GM10266 (cell line): ENCODE results near the gene MBD6.
A peak's percentile ranks its signal among the peaks of the same experiment; 100 is the strongest.

ENCODE experiments used
- DNase-seq: peaks from one replicate; pipeline ENCODE4 v3.0.0; 2012; ENCODE audit errors: extremely low spot score
- CTCF ChIP-seq: IDR thresholded peaks from 2 replicates; pipeline ENCODE4 v1.5.1; 2012; ENCODE audit warnings: mild to moderate bottlenecking, low read depth; ENCODE audit not compliant: control insufficient read depth, insufficient read depth; ENCODE audit errors: missing control alignments

MBD6 gene

GRCh38 chr12:57483466-57483865, 39.2 kb upstream of the MBD6 start:
- no peak for TF ChIP-seq CTCF
- DNase-seq = no peak

GRCh38 chr12:57485695-57486094, 36.9 kb upstream of the MBD6 start:
- TF ChIP-seq CTCF = no peak
- DNase-seq = no peak

- DNase-seq = no peak
- no peak for TF ChIP-seq CTCF
Observed at GRCh38 chr12:57487055-57487596, 35.5 kb upstream of the MBD6 start.

GRCh38 chr12:57487597-57488401, 34.8 kb upstream of the MBD6 start, which contains the start of gene MARS1:
MARS1 (plus strand) TSS chr12:57488068; CDS start chr12:57488091, 23 bp downstream.
- DNase-seq = peak; percentile 93
- TF ChIP-seq CTCF = peak; percentile 35

- no peak for DNase-seq
- no peak for TF ChIP-seq CTCF
Observed at GRCh38 chr12:57488402-57489156, 34.0 kb upstream of the MBD6 start.

GRCh38 chr12:57489157-57489641, 33.4 kb upstream of the MBD6 start:
- no peak for TF ChIP-seq CTCF
- DNase-seq = no peak
